K562 (cell line): ENCODE measurements around the gene CAVIN1. TPM values are rescaled to one million over a fixed set of nuclear protein-coding genes. Genes with fewer than 3 reads are reported as not detected.

ENCODE experiments used
- ATAC-seq: fragments of 200-7000 bp; cut with Tn5 transposase; 3 replicates; pipeline ENCODE4 v1.9.1; 2020; ENCODE audit warnings: moderate library complexity
- BruUV-seq: library from RNA; stranded (reverse); fragments of 400-500 nt; replicated peaks from 2 replicates; lab custom pipeline; 2021; lab: Mats Ljungman, UMichigan
- CTCF ChIA-PET: fragments of 300-600 bp; formaldehyde crosslinking; extraction: SDS; loops from one replicate; lab custom pipeline; 2021; ENCODE audit warnings: low intra/inter-chr PET ratio; lab: Yijun Ruan, JAX
- POLR2A ChIA-PET: fragments of 300-600, 350-650 bp; sonication (Branson Sonifier 250); formaldehyde crosslinking; extraction: SDS; loops from one replicate; lab custom pipeline; 2021; ENCODE audit warnings: antibody characterized with exemption, inconsistent platforms; lab: Yijun Ruan, JAX
- DNase-seq, 4 experiments: peaks; one replicate each; pipeline versions ENCODE4 v3.0.0 to v3.0.0-alpha.2; 2011 to 2018; ENCODE audit warnings: low spot score in 3 of 4, mixed read lengths in 3 of 4; ENCODE audit errors: extremely low read depth in 1 of 4
- FAIRE-seq: peaks from 2 replicates; lab custom pipeline; 2011; peaks lifted over from hg19 to GRCh38; lab: Jason Lieb, UNC
- H2AFZ ChIP-seq: 2 replicates; pipeline ENCODE4 v1.6.0; 2011; ENCODE audit warnings: low read depth, low read length, control low read depth, inconsistent platforms
- H3K27ac ChIP-seq: fragments of 200-600 bp; 3 replicates; pipeline ENCODE4 v1.8.0; 2011; ENCODE audit warnings: low read depth, mild to moderate bottlenecking, control low read depth, inconsistent platforms, low read length, moderate library complexity, mixed read lengths; ENCODE audit errors: extremely low read depth
- H3K27me3 ChIP-seq, 2 experiments: fragments of 300-600 bp in 1 of 2; 2 replicates in 1 of 2; 3 replicates in 1 of 2; pipeline versions ENCODE4 v1.6.0 to v1.8.0; 2011; ENCODE audit warnings: inconsistent platforms in 2 of 2, low read length in 2 of 2, mild to moderate bottlenecking in 1 of 2, mixed read lengths in 1 of 2, moderate library complexity in 1 of 2; ENCODE audit not compliant: control insufficient read depth in 2 of 2, insufficient read depth in 2 of 2
- H3K36me3 ChIP-seq: fragments of 300-600 bp; 3 replicates; pipeline ENCODE4 v1.8.0; 2011; ENCODE audit warnings: mild to moderate bottlenecking, low read length, inconsistent platforms; ENCODE audit not compliant: control insufficient read depth, insufficient read depth
- H3K4me1 ChIP-seq, 2 experiments: fragments of 200-600 bp in 1 of 2; replicated peaks in 1 of 2; 2 replicates in 1 of 2; 3 replicates in 1 of 2; pipeline versions ENCODE4 v1.5.1 to v1.8.0; 2011; ENCODE audit warnings: inconsistent platforms in 2 of 2, low read length in 2 of 2, mild to moderate bottlenecking in 1 of 2, mixed read lengths in 1 of 2, moderate library complexity in 1 of 2; ENCODE audit not compliant: control insufficient read depth in 2 of 2, insufficient read depth in 2 of 2
- H3K4me2 ChIP-seq: 2 replicates; pipeline ENCODE4 v1.6.1; 2011; ENCODE audit warnings: low read length, control low read depth, inconsistent platforms, mixed read lengths; ENCODE audit not compliant: insufficient read depth
- H3K4me3 ChIP-seq: fragments of 200-600 bp; sonication (generic), shearing (Covaris generic); 2 replicates; pipeline ENCODE4 v1.5.1; 2016; ENCODE audit warnings: control low read depth, inconsistent platforms
- H3K79me2 ChIP-seq: fragments of 200-600 bp; 3 replicates; pipeline ENCODE4 v1.8.0; 2011; ENCODE audit warnings: low read length, inconsistent platforms; ENCODE audit not compliant: control insufficient read depth, insufficient read depth
- H3K9ac ChIP-seq, 2 experiments: 2 replicates each; pipeline versions ENCODE4 v1.6.0 to v1.6.1; 2011; ENCODE audit warnings: low read depth in 2 of 2, low read length in 2 of 2, control low read depth in 1 of 2, inconsistent platforms in 1 of 2, mild to moderate bottlenecking in 1 of 2, mixed read lengths in 1 of 2; ENCODE audit not compliant: insufficient read depth in 1 of 2
- H3K9me1 ChIP-seq: one replicate; pipeline ENCODE4 v1.6.0; 2011; ENCODE audit warnings: inconsistent platforms, mild to moderate bottlenecking, low read length, moderate library complexity; ENCODE audit not compliant: control insufficient read depth, insufficient read depth
- H3K9me3 ChIP-seq: replicated peaks from 2 replicates; pipeline ENCODE4 v1.5.1; 2011; ENCODE audit warnings: low read depth, low read length, inconsistent platforms; ENCODE audit not compliant: control insufficient read depth, insufficient read depth
- H4K20me1 ChIP-seq: replicated peaks from 2 replicates; pipeline ENCODE4 v1.6.1; 2011; ENCODE audit warnings: low read length, inconsistent platforms, mixed read lengths; ENCODE audit not compliant: control insufficient read depth, insufficient read depth
- C11orf30 ChIP-seq: fragments of 450-650 bp; IDR thresholded peaks from 2 replicates; pipeline ENCODE4 v1.6.1; 2016; ENCODE audit warnings: low read depth, mild to moderate bottlenecking
- FOXP1 ChIP-seq: sonication (generic); formaldehyde crosslinking; IDR thresholded peaks from 2 replicates; pipeline ENCODE4 v1.8.0; 2022; ENCODE audit warnings: mild to moderate bottlenecking, missing genetic modification reagents
- HDGF ChIP-seq: fragments of 450-650 bp; IDR thresholded peaks from 2 replicates; pipeline ENCODE4 v1.6.1; 2016
- NCOA1 ChIP-seq: fragments of 450-650 bp; IDR thresholded peaks from 2 replicates; pipeline ENCODE4 v1.6.1; 2016; ENCODE audit warnings: low read depth
- TGIF2 ChIP-seq: sonication (generic); formaldehyde crosslinking; IDR thresholded peaks from 2 replicates; pipeline ENCODE4 v1.8.1; 2022; ENCODE audit warnings: mild to moderate bottlenecking, missing genetic modification reagents, moderate library complexity
- ZBTB33 ChIP-seq: sonication (generic); formaldehyde crosslinking; IDR thresholded peaks from 2 replicates; pipeline ENCODE4 v1.8.1; 2023; ENCODE audit warnings: mild to moderate bottlenecking, missing genetic modification reagents
- ZNF324 ChIP-seq: fragments of 250-450 bp; sonication (Bioruptor Pico); IDR thresholded peaks from 2 replicates; pipeline ENCODE4 v1.4.0; 2020; ENCODE audit warnings: mild to moderate bottlenecking
- ZNF407 ChIP-seq: fragments of 450-650 bp; IDR thresholded peaks from 2 replicates; pipeline ENCODE4 v1.6.1; 2016; ENCODE audit warnings: low read depth
- WGBS: fragments of 100-300 bp; shearing (Covaris generic); methylation state at CpG from one replicate; pipeline ENCODE4 v1.1.6; 2016; ENCODE audit warnings: low coverage, mixed read lengths; ENCODE audit not compliant: insufficient coverage; ENCODE audit errors: missing lambda C conversion rate; 5-methylcytosine and 5-hydroxymethylcytosine counted together
- in situ Hi-C: fragments of 300-500 bp; cut with MboI; formaldehyde crosslinking; loops from 4 replicates; pipeline ENCODE4 v1.15.0; 2018; ENCODE audit warnings: inconsistent platforms, mixed read lengths
- intact Hi-C: fragments of 100-400 bp; cut with micrococcal nuclease; formaldehyde crosslinking; loops from 2 replicates; pipeline ENCODE4 v1.14.2; 2022
- polyA plus RNA-seq, 8 experiments: library from polyadenylated mRNA; depleted of rRNA in 4 of 8; stranded (reverse) in 5 of 8; unstranded in 3 of 8; fragments of >200 nt; fragmentation: Nextera tagmentation in 2 of 8; fragmentation: Illumina TruSeq in 1 of 8; extraction: Ambion mirVana in 2 of 8; extraction: Trizol in 1 of 8; gene quantifications; 2 replicates each; pipeline versions ENCODE4 v1.2.1 to v1.2.3, GENCODE V29; 2011 to 2014; ENCODE audit warnings: inconsistent platforms in 1 of 8, missing spikeins in 1 of 8
- total RNA-seq, 7 experiments: library from RNA; depleted of rRNA in 6 of 7; stranded (reverse); fragments of >200 nt in 6 of 7; fragmentation: Illumina TruSeq in 2 of 7; extraction: Trizol in 2 of 7; gene quantifications; 2 replicates each; pipeline versions ENCODE4 v1.2.1 to v1.2.3, GENCODE V29; 2011 to 2021; ENCODE audit warnings: low replicate concordance in 1 of 7

CAVIN1 gene
- total and polyA plus RNA-seq, 9 of the 15 experiments (the other 6 are each of a cell fraction or from before 2014, with no cell fraction given) = 6.8 to 162 (median 74.5) TPM

DNA sequence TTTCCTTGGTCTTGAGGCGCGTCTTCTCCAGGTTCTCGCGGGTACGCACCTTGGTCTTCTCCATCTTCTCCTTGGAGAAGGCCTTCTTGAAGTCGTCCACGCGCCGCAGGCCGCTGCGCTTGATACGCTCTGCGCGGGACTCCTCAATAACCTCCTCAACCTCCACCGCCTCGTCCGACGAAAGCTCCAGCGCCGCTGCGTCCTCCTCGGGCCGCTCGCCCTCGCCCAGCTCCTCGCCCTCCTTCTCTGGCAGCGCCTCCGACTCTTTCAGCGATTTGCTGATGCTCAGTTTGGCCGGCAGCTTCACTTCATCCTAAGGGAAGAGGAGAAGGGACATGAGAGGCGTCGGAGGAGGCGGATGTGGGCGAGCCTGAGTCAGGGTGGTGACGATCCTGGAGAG lies 18.0 kb downstream of the CAVIN1 start:
- Histone ChIP-seq H3K9ac (no peak overlapping the region), H3K27me3 (no peaks in the 10 kb centered on the region), H3K4me3 (no peak overlapping the region), H3K27ac (no peak overlapping the region), H3K36me3 (peaks cover 46% of the 10 kb centered on the region; the same call in 2 of the 3 replicates), H3K9me1 (no peaks in the 10 kb centered on the region), H3K9me3 (no peaks in the 10 kb centered on the region), H3K4me2 (no peak overlapping the region), H3K4me1 (peaks cover 42 to 48% of the 10 kb centered on the region in 2 experiments), H2AFZ (no peak overlapping the region), H3K79me2 (peaks cover 46% of the 10 kb centered on the region), H4K20me1 (no peaks in the 10 kb centered on the region)
- DNase-seq (no peak), FAIRE-seq (no peak), ATAC-seq (no peak)
- intact Hi-C loops (loop anchor here (5.0 to 10.0 kb wide), 4 partner anchors 112 to 443 kb away; partner anchors contain the start of genes HCRT and KCNH4), in situ Hi-C loops (loop anchor here (10.0 kb wide), 1 partner anchor 180 kb away; no protein-coding TSS in a partner anchor)
- BruUV-seq = no TSS peak
- TF ChIP-seq C11orf30 (no peak), HDGF (no peak), FOXP1 (CRISPR knock-in tag) (no peak), ZNF324 (no peak), TGIF2 (CRISPR knock-in tag) (no peak), ZNF407 (no peak), ZBTB33 (peak; percentile 69; the same call in 1 of the 2 replicates), NCOA1 (no peak)
- 95% methylated on average over 9 of the region's 35 CpGs for WGBS
- CTCF ChIA-PET = interaction anchor here (3.4 kb wide), 1 partner anchor 82 kb away, joined by 46 read pairs; no protein-coding TSS in a partner anchor
- POLR2A ChIA-PET = interaction anchor here (1.4 kb wide), 1 partner anchor 87 kb away, joined by 4 read pairs; no protein-coding TSS in a partner anchor
